GM21515 (cell line): ENCODE measurements around the gene TMEM130.
"Not testable (repeated sequence)": the region's sequence is repeated elsewhere in the genome, so short reads cannot be mapped to it uniquely, and the experiment has no call there.

Experiments used
- ATAC-seq: cut with Tn5 transposase; IDR thresholded peaks from one replicate; pipeline ENCODE4 v1.9.1; 2021; ENCODE audit not compliant: unreplicated experiment

TMEM130 gene

DNA sequence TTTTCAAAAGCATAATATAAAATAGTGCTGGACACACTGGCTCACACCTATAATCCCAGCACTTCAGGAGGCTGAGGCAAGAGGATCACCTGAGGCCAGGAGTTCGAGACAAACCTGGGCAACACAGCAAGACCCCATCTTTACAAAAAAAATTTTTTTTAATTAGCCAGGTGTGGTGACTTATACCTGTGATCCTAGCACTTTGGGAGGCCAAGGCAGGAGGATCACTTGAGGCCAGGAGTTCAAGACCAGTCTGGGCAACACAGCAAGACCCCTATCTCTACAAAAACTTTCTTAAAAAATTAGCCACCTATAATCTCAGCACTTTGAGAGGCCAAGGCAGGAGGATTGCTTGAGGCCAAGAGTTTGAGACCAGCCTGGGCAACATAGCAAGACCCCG is 27.3 kb downstream of the TMEM130 start:
- ATAC-seq = not testable (repeated sequence)

DNA sequence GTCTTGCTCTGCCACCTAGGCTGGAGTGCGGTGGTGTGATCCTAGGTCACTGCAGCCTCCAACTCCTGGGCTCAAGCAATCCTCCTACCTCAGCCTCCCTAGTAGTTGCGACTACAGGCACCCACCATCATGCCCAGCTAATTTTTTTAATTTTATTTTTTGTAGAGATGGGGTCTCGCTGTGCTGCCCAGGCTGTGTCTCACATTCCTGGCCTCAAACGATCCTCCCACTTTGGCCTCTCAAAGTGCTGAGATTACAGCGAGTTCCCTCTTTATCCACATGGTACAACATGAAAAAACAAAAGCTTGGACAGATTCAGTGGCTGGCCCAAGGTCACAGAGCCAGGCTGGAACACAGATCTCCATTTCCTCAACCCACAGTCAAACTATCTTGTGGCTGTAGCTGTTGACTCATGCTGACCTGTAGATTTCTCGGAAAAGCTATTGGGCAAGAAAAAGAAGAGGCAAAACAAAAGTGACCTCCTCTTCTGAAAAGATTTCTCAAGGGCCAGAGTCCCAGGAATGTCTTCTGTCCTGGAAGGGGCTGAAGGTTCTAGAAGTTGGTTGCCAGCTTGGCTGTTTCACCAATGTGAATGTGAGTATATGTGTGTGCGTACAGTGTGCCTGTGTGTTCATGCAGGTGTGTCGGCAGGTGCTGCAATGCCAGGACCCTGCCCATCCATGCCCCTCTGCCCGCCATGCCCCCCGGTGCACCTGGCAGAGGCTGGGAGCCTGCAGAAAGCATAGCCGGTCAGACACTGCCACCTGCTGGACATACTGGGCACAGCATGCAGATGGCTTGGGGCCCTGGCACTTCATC is 28.4 kb downstream of the TMEM130 start:
- no peak for ATAC-seq

DNA sequence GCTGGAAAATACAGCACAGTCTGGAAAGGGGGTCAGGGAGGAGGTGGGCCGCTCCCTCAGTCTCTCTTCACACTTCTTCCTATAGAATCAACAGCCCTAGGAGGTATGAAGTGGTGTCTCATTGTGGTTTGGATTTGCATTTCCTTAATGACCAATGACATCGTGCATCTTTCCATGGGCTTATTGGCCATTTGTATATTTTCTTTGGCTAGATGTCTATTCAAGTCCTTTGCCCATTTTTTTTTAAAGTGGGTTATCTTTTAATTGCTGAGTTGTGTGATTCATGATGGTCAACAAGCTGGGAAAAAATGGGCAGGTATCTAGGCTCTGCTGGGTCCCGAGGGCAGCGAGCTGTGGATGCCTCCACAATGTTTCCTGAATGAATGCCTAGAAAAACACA is 29.1 kb downstream of the TMEM130 start:
- no peak for ATAC-seq

DNA sequence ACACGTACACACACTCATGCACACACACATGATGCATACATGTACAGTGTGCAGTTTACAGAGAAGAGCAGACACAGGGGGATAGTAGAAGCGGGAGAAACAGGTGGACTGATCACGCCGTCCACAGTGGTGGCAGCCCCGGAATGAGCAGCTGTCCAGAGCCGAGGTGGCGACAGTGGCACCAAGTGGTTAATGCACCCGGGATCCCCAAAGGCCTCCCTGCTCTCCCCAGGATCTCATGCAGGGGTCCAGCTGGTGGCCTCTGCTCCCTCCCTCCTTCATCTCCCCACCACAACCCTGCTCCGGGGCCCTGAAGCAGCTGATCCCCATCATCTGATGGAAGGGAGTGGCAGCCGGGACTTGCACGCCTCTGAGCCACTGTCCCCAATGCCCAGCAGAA is 29.7 kb downstream of the TMEM130 start:
- ATAC-seq = no peak

DNA sequence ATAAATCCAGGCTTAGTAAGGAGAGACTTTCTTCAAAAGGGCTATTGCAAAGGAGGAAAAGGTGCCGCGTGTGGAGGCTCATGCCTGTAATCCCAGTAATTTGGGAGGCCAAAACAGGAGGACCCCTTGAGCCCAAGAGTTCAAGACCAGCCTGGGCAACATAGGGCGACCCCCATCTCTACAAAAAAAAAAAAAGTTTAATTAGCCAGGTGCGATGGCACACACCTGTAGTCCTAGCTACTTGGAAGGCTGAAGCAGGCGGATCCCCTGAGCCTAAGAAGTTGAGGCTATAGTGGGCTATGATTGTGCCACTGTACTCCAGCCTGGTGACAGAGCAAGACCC is 32.2 kb downstream of the TMEM130 start:
- ATAC-seq = no peak

DNA sequence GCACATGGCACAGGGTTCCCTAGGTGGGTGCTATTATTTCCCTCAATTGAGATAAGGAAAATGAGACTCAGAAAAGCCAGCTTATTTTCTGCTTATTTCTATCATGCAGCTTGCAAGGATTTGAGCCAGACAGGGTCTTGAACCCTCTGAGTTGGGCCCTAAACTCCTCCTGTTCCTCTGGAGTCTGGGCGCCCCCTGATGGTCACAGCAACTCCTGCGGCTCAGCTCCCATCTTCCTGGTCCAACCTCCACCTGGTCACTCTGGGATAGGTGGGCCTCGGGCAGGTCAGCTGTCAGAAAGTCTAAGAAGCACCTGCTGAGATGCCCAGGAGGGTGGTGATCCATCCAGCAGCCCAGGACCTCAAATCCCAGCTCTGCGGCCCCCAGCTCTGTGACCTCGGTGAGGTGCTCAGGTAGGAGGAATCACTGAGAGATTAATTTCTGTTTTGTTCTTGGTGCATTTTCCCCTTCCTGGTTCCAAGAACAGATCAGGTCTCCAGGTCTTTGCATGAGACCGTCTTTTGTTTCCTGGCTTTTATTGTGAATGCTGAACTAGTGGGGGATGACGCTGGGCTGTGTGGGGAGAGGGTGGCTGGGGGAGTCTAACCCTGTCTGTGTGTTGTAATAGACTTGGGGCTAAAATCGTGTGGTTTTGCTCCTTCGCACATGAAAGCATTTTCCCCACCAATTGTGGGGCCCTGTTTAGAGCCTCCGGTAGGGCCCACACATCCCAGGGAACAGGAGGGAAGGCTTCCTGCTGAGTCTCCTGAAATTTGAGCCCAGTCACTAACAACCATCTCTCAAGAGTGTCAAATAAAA is 32.8 kb downstream of the TMEM130 start:
- ATAC-seq = no peak

DNA sequence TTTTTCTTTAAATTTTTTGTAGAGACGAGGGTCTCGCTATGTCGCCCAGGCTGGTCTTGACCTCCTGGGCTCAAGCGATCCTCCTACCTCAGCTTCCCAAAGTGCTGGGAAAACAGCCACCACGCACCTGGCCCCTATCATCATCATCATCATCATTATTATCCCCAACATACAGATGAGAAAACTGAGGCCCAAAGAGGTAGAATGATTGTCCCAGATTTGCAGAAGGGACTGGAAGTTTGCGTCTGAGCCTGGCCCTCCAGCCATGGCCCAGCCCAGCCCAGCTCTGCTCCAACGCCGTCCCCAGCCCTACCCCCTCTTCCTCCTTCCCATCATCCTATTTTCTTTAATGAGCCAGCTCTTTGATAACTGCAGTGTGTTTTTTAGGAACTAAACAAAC is 34.9 kb downstream of the TMEM130 start:
- no peak for ATAC-seq

DNA sequence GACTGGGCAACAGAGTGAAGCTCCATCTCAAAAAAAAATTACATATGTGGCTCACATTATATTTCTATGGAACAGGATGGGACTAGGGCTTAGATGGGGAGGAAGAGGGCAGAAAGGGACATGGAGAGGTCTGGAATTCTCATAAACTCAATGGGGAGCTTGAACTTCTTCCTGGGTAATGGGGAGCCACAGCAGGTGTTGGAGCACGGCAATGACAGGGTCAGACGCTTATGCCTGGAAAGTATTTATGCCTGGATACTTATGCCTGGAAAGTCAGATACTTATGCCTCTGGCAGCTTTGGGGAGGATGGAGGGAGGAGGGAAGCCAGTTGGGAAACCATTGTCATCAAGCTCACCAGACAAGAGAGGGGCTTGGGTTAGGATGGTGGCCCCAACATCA is 36.8 kb downstream of the TMEM130 start:
- no peak for ATAC-seq

DNA sequence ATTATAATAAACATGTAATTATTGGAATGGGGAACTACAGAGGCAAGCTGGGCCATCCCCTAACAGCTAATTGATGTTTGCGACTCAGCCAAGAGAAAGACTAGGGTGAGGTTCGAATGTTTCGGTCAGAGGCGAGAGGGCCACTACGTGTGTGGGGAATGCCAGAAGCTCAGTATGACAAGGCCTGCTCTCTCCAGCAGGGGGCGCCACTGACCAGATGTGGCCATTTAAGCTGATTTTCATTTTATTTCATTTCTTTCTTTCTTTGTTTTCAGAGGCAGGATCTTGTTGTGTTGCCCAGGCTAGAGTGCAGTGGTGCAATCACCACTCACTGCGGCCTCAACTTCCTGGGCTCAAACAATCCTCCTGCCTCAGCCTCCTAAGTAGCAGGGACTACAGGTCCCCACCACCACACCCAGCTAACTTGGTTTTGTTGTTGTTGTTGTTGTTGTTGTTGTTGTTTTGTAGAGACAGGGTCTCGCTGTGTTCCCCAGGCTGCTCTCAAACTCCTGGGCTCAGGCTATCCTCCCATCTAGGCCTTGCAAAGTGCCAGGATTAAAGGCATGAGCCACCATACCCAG is 38.1 kb downstream of the TMEM130 start:
- no peak for ATAC-seq

DNA sequence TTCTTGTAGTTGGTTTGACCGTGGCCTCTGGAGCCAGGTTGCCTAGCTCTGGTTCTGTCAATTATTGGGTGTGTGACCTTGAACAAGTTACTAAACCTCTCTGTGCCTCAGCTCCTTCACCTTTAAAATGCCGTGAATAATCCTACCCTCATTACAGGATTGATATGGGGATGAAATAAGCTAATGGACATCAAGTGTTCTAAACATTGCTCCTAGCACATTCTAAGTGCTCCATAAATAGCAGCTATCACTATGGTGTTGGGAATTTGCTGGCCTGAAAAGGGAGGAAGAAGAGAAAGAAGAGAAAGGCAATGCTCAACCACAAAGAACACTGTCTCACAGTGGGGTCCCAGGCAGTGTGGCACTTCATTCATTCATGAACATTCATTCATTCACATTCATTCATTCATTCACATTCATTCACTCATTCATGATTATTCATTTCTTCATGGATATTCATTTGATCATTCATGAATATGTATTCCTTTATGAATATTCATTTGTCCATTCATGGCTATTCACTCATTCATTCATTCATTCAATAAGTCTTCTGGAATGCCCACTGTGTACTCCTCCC is 38.8 kb downstream of the TMEM130 start:
- no peak for ATAC-seq

DNA sequence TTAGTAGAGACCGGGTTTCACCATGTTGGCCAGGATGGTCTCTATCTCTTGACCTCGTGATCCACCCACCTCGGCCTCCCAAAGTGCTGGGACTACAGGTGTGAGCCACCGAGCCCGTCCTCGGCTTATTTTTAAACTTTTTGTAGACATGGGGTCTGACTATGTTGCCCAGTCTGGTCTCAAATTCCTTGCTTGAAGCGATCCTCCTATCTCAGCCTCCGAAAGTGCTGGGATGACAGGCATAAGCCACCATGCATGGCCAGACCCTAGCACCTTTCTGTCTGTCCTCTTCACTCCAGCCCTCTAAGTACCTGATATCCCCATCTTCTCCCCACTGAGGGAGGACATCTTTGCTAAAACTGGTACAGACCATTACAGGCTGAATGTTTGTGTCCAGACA is 41.4 kb downstream of the TMEM130 start:
- no peak for ATAC-seq

DNA sequence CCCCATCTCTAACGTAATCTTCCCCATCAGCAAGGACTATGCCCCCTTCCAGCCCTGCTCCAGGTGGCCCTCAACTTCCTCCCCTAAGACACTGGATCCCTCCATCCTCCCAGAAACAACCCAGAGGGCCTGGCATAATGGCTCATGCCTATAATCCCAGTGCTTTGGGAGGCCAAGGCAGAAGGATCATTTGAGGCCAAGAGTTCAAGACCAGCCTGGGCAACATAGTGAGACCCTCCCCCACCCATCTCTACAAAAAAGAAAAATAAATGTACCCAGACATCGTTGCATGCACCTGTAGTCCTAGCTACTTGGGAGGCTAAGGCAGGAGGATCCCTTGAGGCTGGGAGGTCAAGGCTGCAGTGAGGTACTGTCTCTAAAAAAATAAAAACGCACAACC is 42.6 kb downstream of the TMEM130 start:
- ATAC-seq = no peak

DNA sequence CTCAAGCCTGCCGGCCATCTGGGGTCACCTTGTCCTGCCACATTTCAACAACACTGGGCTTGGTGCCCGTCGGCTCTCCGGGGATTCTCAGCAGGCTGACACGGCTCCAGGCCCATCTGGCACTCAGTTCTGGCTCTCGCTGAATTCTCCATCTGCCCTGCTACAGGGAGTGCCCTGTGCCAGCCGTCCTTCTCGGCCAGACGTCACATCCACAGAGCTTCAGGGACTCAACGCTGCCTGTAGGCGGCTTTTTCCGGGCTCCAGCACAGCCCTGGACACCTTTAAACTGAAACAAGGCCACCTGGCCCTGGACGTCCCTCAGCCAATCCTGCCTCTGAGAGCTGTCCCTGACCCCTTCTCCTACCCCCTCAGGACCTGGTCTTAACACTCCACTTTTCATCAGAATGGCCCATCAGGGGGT is 43.0 kb downstream of the TMEM130 start:
- no peak for ATAC-seq

DNA sequence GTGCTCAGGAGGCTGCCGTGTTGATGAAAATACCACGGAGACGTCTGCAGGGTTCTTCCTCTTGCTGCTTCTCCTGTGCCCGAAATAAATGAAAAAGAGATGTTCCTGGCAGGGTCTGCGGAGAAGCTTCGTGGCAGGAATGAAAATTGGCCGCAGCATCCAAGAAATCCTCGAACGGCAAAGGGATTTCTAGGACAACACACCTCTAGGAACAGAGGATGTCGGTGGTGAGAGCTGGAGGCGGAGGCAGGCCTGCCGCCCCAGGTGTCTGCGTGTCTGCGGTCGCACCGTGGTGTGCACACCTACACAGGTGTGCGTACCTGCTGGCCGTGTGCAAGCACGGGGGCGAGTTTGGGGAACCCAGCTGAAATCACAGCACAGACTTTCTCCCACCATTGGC is 43.4 kb downstream of the TMEM130 start:
- ATAC-seq = no peak

DNA sequence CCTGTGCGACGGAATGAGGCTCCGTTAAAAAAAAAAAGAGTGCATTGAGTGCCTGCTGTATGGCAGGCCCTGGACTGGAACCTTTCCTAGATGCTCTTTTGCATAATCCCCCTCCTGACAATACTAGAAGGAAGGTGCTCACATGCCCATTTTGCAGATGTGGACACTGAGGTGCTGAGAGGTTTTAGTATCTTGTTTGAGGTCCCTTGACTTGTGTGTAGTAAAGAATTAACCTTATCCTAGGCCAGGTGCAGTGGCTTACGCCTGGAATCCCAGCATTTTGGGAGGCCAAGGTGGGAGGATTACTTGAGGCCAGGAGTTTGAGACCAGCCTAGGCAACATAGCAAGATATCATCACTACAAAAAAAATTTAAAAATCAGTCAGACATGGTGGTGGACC is 46.6 kb downstream of the TMEM130 start:
- no peak for ATAC-seq

DNA sequence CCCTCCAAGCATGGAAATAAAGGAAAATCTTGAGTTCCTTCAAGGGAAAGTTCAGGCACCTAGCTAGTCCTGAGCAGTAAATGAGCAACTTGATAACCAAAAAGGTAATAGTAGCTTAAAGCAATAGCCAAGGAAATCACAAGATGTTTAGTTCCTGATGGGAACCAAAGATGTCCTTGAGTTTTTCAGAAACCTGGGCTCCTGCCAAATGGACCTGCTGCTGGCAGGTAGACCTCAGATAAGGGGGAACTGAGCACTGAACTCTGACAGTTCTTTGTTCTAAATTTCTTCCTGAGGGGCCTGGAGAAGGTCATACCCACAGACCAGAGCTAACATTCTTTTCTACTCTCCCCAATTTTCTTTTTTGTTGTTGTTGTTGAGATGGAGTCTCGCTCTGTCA is 48.5 kb downstream of the TMEM130 start:
- no peak for ATAC-seq

DNA sequence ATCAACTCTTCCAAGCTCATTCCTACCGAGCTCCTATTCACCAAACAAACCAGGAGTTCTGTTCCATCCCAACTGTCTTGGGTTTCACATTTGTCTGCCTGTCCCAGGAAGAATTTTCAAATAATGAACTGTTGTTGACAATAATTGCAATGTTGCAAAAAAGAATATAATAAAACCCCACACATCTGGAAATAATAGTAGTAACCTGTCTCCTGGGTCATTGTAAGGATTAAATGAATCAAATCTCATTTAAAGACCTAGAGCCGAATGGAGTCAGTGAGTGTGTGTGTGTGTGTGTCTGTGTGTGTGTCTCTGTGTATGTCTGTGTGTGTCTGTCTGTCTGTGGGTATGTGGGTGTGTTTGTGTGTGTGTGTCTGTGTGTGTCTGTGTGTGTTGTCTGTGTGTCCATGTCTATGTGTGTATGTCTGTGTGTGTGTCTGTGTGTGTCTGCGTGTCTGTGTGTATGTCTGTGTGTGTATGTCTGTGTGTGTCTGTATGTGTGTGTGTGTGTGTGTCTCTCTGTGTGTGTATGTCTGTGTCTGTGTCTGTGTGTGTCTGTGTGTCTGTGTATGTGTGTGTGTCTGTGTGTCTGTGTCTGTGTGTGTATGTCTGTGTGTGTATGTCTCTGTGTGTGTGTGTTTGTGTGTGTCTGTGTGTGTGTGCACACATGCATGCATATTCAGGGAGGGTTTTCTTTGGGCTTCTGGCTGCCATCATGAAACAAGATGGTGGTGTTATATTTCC is 52.7 kb downstream of the TMEM130 start:
- no peak for ATAC-seq

DNA sequence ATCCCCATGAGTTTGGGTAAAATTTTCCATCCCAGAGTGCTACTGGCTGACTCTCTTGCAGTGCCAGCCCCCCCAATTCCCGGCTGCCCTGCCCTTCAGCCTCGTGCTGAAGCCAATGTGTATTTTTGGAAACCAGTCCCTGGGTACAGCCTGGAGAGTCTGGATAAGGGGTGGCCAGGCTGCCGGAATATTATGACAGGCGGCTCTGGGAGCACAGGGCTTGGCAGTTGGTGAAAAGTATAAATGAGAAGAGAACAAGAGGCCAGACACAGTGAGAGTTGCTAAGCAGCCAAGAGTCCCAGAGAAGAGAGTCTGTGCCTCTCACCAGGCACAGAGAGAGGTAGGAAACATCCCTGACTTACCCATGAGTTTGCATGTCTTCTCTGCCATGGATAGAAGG is 53.6 kb downstream of the TMEM130 start:
- ATAC-seq = no peak

DNA sequence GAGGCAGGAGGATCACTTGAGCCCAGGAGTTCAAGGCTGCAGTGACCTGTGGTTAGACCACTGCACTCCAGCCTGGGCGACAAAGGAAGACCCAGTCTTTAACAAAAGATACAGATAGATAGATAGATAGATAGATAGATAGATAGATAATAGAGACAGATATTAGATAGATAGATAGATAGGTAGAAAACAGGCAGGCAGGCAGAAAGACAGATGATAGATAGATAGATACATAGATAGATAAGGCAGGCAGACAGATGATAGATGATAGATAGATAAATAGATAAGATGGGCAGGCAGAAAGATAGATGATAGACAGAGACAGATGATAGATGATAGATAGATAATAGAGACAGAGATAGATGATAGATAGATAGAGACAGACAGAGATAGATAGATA is 54.5 kb downstream of the TMEM130 start:
- no peak for ATAC-seq

DNA sequence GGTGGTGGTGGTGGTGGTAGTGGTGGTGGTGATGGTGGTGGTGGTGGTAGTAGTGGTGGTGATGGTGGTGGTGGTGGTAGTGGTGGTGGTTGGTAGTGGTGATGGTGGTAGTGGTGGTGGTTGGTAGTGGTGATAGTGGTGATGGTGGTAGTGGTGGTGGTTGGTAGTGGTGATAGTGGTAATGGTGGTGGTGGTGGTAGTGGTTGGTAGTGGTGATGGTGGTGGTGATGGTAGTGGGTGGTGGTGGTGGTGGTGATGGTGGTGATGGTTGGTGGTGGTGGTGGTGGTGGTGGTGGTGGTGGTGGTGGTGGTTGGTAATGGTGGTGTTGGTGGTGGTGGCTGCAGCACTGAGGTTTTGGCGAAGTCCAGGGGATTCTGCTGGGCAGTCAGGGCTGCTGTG is 58.5 kb downstream of the TMEM130 start:
- no peak for ATAC-seq

DNA sequence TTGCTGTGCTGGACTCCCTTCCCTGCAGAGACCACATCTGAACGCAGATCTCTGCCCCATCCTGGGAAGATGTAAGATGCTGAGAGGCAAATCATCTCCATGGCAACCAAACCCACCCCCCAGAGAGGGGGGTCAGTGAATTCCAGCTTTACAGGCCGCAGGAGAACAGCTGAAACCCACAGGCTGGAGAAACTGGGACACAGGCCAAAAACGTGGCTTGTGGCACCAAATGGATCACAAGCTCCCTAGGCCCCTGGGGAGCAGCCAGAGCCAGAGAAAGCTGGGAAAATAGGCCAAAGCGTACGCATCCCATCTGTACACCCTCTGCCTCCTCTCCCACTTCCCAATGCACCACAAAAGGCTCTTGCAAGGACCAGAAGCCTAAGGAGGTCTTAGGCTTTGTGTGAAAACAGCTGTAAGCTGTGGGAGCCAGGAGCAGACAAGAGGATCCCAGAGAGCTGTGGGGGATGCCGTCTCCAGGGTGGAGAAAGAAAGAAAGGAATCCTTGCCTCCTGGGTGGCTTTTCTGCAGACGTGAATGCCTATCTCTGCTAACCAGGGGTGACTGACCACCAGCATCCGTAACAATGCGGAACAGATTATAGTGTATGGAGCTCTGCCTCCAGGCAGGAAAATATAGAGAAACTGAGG is 59.5 kb downstream of the TMEM130 start:
- no peak for ATAC-seq
